ENCODE measurements around the gene LENG8.
A peak's percentile ranks its signal among the peaks of the same experiment; 100 is the strongest.
"Not testable (repeated sequence)": the region's sequence is repeated elsewhere in the genome, so short reads cannot be mapped to it uniquely, and the experiment has no call there.

Gene LENG8

GRCh38 chr19:54462047-54462654, 13.2 kb downstream of the LENG8 start:
- DNase-seq (ENCODE audit: low spot score) = no peak

DNA sequence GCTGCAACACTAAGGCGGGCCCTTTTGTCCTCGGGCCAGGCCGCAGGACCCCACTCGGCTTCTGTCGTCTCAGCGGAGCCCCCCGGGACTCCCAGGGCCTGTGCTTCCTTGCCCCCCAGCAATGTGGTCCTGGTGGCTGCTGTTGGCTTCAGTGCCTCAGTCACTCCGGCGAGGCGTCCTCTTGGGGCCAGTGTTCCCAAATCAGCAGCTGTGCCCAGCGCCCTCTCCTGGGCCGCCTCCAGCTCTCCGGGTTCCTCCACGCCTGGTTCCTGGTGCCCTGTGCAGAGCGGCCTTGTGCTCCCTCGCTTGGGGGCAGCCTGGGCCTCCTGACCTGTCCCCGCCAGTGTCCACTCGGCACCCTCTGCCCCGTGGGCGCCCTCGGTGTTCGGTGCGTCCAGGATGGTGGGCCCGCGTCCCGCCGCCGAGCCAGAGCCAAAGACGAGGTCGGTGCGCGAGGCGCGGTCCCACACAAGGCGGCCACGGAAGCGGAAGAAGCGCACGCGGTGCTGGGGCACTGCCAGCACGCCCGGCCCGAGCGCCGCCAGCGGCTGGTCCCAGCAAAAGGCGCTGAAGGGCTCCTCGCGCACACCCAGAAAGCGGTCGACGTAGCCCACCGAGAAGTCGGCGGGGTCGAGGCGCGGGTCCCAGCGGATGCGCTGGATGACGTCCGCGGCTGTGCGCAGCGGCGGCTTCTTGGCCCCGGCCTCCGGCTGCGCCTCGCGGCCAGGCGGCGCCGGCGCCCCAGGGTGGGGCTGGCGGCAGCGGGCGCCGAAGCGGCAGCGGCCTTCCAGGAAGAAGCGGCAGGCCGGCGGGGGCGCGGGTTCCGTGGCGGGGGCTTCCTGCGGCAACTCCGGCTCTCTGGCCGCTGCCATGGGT, 13.9 kb downstream of the LENG8 start:
- DNase-seq (ENCODE audit: low spot score) = no peak

- no peak for DNase-seq (ENCODE audit: low spot score)
Measured at GRCh38 chr19:54463531-54464043, 14.6 kb downstream of the LENG8 start, which contains the start of gene LENG9. Gene LENG9 (minus strand): TSS chr19:54463778. CDS start chr19:54463526, 252 bp downstream.

GRCh38 chr19:54464044-54464629, 15.1 kb downstream of the LENG8 start:
- DNase-seq (ENCODE audit: low spot score) = peak; percentile 88

- DNase-seq (ENCODE audit: low spot score) = peak; percentile 98
Measured at GRCh38 chr19:54464630-54465425, 15.8 kb downstream of the LENG8 start.

DNA sequence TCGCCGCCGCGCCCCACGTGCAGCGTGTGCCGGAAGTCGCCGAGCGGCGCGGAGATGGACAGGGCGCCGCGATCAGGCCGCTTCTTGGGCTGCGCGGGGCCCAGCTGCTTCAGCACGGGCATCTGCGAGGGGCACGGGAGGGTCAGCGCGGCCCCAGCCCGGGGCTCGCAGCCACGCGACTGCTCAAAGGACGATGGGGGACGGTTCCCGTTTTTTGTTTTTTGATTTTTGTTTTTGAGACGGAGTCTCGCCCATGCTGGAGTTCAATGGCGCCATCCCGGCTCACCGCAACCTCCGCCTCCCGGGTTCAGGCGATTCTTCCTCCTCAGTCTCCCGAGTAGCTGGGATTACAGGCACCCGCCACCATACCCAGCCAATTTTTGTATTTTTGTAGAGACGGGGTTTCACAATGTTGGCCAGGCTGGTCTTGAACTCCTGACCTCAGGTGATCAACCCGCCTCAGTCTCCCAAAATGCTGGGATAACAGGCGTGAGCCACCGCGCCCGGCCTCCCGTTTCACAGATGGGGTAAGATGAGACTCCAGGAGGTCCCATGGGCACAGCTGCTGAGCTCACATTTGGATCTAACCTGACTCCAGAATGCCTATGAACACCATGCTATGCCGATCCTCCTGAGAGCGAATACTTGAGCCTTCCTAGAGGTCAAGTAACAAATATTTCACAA, 16.6 kb downstream of the LENG8 start:
- DNase-seq (ENCODE audit: low spot score) = no peak

DNA sequence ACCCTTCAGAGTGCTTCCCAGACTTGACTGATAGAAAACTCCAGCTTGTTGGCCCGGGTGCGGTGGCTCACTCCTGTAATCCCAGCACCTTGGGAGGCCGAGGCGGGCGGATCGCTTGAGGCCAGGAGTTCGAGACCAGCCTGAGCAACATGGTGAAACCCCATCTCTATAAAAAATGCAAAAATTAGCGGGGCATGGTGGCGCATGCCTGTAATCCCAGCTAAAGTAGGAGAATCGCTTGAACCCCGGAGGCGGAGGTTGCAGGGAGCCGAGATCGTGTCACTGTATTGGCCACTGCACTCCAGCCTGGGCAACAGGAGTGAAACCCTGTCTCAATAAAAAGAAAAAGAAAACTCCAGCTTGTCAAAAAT, 17.1 kb downstream of the LENG8 start:
- DNase-seq (ENCODE audit: low spot score) = not testable (repeated sequence)

DNA sequence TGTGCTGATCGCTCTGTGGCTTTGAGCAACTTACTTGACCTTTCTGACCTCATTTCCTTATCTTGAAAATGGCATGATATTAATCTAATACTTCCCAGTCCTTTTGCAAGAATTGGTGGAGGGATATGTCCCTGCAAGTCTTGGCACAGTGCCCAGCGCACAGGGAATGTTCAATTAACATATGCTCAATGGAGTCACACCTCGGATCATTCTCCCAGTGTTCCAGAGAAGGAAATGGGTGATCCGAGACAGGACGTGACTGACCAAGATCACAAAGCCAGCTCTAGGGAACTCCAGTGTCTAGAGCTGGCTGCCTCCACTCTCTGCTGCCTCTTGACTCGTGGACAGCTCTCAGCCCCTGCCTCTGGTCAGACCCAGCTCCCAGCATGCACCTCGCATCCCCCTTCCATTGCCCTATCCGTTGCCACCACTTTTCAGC, 20.5 kb downstream of the LENG8 start:
- no peak for DNase-seq (ENCODE audit: low spot score)

DNA sequence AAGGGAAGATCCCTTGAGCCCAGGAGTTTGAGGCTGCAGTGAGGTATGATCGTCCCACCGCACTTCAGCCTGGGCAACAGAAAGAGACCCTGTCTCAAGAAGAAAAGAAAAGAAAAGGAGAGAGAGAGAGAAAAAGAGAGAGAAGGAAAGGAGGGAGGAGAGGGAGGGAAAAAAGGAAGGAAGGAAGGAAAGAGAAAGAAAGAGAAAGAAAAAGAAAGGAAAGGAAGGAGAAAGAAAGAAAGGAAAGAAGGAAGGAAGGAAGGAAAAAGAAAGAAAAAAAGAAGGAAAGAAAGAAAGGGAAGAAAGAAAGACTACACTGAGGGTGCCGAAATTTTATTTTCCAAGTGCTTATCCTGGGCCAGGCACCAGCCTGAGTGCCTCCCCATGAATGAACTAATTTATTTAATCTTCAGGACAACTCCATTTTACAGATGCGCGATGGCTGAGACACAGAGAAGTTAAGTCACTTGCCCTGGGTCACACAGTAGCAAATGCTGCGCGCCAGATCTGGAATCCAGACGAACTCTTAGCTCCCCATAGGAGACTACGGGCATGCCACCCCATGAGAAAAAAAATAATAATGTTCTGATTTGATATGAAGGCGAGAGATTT, 21.4 kb downstream of the LENG8 start:
- no peak for DNase-seq (ENCODE audit: low spot score)

DNA sequence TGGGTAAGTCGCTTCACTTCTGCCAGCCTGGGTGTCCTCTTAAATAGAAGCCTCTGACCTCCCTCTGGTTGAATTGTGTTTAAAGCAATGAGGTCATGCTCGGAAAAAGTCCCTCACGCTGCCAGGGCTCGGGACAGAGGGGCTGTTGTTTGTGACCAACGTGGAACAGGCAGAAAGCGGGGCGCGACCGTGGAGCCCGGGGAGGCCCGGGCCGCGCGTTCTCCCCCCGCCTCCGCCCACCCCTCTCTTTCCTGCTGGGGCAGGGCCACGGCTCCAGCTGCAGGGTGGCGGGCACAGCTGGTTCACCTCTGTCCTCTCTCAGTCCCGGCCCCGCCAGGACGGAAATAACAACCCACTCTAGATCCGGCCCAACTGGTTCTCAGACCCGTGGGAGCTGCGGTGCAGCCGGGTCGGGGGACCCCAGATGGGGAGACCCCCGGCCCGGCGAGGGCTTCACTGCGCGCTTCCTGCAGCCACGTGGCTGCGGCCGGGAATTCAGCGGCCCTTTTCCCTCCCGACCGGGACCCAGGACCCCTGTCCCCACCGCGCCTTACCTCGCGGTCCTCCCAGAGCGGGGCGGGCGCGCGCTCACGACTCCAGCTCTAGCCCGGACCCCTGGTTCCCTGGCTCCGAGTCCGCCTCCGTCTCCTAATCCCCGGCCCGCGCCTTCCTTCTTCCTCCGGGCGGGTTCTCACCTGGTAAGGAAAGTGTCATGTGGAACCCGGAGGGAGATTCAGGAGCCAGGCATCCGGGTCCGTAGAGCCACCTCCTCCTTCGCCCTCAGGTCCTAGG, 22.2 kb downstream of the LENG8 start:
- DNase-seq (ENCODE audit: low spot score) = no peak

DNA sequence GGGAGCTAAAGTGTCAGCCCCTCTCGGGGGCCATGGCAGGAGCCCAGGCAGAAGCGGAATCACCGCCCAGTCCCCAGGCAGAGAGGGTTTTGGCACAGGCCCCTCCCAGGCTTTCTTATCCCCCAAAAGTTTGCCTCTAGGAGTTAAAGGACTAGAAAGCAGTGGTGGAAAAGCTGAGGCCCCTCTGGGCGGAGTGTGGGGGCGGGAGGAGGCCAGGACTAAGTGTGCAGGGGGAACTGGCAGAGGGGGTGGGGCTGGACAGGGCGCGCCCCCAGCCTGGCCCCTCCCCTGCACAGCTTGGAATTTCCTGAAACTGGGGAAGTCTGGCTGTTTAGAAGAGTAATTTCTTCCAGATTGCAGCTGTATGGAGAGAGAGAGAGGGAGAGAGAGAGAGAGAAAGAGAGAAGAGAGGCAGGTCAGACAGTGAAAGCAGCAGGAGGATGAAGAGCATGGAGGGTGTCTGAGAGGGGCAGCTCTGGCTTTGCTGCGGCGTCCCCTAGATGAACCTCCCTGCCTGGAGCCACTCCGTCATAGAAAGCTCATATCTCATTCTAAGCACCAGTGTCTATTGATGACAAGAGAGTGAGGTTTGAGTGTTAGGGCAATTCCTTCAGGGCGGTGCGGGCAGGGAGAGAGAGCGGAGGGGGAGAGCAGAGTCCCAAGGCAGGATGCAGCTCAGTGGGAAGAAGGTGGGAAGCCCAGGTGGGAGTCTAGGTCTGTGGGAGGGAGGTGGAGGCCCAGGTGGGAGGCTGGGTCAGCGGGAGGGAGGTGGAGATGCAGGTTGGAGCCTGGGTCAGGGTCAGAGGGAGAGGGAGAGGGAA, 24.3 kb downstream of the LENG8 start, which contains the start of gene CDC42EP5:
TSS of gene CDC42EP5 (minus strand) at position 226 of the 821 bp plus-strand sequence. CDS start 7,749 bp downstream, outside the sequence.
- no peak for DNase-seq (ENCODE audit: low spot score)

DNA sequence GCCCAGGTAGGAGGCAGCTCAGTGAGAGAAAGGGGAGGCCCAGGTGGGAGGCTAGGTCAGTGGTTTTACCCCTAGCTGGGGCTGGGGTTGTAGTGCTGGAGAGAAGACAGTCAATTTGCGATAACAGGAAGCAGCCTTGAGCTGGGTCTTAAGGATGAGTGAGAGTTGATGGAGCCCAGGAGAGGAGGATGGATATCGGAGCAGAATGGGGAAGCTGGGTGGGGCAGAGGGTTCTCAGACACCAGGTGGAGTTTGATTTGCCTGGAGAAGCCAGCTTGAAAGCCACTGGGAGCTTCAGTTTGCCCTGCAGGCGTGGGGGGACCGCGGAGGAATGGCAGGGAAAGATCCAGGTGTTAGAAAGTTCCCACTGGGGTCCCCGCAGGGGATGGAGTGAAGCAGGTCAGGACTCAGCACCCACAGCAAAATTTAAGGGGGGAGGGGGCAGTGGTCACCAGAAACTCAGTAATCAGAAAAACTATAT, 24.9 kb downstream of the LENG8 start:
- DNase-seq (ENCODE audit: low spot score) = no peak

DNA sequence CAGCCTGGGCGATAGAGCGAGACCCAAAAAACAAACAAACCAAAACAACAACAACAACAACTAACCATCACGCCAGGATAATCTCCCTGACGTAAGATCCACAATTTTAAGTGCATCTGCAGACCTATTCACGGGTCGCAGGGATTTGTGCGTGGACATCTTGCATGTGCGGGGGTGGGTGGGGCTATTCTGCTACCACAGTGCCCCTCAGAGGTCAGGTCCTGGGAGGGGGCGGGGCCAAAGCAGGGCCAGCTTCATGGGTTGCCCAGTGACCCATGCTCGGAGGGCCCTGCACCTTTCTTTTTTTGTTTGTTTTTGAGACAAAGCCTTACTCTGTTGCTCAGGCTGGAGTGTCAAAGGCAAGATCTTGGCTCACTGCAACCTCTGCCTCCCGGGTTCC, 26.7 kb downstream of the LENG8 start:
- no peak for DNase-seq (ENCODE audit: low spot score)

- DNase-seq (ENCODE audit: low spot score) = no peak
Measured at GRCh38 chr19:54477650-54478049, 28.7 kb downstream of the LENG8 start.

DNA sequence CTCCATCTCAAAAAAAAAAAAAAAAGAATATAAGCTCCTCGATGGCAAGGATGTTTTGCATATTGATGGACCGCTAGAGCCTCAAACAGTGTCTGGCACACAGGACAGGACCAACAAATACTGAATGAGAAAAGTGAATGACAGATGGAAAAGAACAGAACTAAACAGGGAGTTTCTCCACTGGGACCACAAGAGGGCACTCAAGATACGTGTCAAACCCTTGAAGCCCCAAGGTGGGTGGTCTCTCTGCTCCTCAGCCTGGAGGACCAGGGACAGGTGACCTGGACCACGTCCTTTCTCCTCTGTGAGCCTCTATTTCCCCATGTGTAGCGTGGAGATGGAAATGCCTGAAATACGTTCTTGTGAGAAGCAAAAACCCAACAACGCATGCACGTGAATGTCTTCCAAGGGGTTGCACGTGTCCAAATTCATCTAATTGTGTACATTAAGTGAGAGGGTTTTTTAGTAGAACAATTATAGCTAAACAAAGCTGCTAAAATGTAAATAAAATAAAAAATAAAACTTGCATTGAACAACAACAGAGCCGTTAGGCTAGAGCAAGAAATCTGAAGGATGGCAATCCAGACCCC, 29.8 kb downstream of the LENG8 start:
- DNase-seq (ENCODE audit: low spot score) = no peak

GRCh38 chr19:54480051-54480450, 31.1 kb downstream of the LENG8 start:
- DNase-seq (ENCODE audit: low spot score) = no peak

GRCh38 chr19:54481326-54481930, 32.4 kb downstream of the LENG8 start:
- no peak for DNase-seq (ENCODE audit: low spot score)

- DNase-seq (ENCODE audit: low spot score) = no peak
Measured at GRCh38 chr19:54482889-54483288, 33.9 kb downstream of the LENG8 start.

Measured in HuH-7.5 (cell line).